ENCODE data around the gene PAQR5.
"Not testable (repeated sequence)": the region's sequence is repeated elsewhere in the genome, so short reads cannot be mapped to it uniquely, and the experiment has no call there.

The PAQR5 gene

DNA sequence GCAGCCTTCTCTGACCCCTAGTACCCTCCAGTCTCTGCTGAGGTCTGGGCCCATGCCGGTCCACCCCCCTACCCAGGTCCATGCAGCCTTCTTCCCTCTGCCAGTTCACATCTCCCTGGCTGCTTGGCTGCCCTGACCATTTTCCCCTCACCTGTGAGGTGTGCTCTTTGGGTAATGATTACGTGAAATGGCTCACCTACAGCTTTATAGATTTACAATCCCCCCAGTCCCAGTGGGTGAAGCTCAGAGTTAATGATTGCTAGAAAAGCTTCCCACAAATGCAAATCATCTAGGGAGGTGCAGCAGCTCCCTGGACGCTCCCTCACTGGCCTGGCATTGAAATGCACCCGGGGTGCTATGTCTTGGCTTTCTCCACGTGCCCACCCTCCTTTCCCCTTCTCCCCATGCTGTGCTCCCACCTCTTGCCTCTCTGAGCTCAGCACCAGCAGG is 18.7 kb downstream of the PAQR5 start:
- no peak for DNase-seq

- DNase-seq = no peak
These were observed 19.3 kb downstream of the PAQR5 start for GRCh38 chr15:69318033-69318432.

DNA sequence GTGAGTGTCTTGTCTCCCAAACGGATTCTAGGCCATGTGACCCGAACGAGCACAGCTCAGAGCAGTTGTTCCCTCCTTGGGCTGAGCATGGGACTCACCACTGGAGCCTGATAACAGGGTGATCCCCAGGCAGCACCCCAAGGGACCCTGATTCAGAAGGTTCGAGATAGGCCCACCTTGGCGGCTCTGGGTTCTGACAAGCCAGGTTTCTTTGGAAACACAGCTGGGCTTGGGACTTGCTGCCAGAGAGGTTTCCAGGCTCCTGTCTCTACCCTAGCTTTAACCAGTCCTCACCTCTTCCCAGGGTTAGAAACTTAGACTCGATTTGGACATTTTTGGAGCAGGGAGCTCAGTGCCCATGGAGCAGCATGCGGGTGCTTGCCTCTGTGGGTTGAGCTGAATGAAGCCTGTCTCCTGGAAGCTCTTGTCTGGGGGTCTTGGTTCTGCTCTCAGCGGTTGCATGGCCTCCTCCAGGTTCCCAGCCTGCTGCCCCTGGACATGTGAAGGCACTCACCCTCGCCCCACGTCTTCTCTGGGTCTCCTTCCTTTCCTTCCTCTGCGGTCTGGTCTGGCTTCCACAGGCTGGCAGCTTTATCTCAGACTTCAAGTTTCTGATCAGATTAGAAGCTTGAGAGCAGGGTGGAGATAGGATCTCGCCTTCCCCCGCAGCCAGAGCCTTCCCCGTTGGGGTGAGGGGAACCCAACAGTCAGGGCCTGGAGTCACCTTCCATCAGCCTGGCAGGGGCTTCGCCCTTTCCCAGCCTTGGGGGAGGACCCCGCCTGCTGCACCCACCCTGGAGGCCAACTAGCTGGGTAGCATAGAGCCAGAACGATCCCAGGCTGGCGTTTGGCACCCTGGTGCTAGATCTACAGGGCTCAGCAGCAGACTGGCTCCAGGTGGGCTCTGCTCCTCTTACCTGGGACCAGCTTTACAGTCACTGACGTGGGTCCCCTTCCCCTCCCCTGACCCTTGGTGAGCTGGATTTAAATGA is 21.0 kb downstream of the PAQR5 start:
- DNase-seq = peak; percentile 53

GRCh38 chr15:69320977-69321554 is 22.4 kb downstream of the PAQR5 start:
- no peak for DNase-seq

GRCh38 chr15:69323893-69324430 is 25.2 kb downstream of the PAQR5 start:
- DNase-seq = no peak

GRCh38 chr15:69324565-69324964 is 25.9 kb downstream of the PAQR5 start:
- DNase-seq = no peak

DNA sequence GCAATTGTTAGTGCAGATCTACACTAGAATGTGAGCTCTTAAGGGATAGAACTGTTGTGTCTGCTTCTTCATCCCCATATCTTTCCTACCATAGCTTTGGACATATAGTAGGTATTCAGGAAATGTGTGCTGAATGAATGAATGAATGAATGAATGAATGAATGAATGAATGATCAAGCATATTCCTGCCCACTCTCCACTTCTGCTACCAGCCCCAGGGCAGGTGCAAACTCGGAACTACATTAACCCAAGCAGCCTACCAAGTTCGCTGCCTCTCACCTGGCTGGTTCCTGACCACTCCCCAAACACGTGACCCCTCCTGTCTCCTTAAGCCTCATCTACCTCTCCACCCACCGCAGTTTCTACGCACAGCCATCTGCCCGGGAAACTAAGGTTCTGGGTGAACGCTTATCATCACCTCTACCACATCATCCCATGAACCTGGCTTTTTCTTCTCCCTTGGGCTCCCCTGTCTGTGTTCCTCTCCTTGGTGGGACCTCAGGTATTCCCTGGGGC is 26.8 kb downstream of the PAQR5 start:
- no peak for DNase-seq

- no peak for DNase-seq
These were observed 29.4 kb downstream of the PAQR5 start for GRCh38 chr15:69328080-69328479.

GRCh38 chr15:69328739-69329138 is 30.0 kb downstream of the PAQR5 start:
- DNase-seq = no peak

- DNase-seq = no peak
These were observed 38.4 kb downstream of the PAQR5 start for GRCh38 chr15:69337138-69337537.

DNA sequence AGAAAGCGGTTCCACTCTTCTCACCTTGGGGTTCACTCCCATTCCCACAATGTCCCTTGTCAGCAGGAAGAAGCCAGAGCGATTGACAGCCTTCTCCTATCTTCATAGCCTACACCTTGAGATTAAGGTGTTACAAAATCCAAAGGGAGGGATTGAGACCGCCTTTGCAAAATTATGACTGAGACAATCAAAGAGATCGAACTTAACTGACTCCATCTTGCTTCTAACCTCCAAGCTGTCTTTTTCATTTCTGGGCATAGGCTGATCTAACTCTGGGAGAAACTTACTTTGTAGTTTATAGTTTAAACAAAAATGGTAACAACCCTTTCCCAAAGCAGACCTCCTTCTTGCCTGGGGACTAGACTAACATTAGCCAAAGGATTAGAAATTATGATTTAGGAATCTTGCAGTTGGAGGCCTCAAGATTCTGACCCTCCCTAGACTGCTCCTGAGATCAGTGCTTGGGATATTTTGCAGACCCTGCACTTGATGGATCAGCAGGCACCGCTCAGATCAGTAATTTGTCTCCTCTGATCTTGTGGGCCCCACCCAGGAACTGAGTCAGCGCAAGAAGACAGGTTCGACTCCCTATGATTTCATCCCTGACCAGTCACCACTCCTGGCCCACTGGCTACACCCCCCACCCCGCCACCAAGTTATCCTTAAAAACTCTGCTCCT is 40.0 kb downstream of the PAQR5 start:
- no peak for DNase-seq

- DNase-seq = not testable (repeated sequence)
These were observed 40.5 kb downstream of the PAQR5 start for GRCh38 chr15:69339214-69339543.

DNA sequence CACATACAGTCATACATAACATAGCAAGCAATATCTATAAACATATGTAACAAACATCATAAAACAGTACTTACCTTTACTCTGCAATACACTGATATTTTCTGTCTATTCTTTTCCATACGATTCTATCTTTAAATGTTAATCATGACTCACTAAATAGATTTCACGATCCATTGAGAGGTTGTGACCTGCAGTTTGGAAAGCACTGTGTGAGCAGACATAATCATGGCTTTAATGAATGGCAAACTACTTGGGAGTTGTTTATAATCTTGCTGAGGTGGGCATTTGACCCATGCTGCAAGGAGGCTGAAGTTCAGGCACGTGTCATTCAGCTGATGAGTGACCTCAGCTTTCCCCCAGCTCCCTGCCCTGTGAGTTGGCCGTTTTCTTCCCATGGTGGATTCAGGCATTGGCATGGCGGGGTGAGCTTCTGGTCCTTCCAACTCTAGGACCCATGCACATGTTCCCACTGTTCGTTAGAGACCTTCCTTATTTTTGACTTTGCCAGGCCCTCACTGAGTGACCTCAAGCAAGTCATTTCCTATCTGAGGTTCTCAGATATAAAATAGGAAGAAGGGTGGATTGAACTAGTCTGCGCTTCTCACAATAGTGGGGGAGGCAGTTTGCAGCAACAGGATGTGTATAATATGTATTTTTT is 41.7 kb downstream of the PAQR5 start:
- DNase-seq = peak; percentile 19

DNA sequence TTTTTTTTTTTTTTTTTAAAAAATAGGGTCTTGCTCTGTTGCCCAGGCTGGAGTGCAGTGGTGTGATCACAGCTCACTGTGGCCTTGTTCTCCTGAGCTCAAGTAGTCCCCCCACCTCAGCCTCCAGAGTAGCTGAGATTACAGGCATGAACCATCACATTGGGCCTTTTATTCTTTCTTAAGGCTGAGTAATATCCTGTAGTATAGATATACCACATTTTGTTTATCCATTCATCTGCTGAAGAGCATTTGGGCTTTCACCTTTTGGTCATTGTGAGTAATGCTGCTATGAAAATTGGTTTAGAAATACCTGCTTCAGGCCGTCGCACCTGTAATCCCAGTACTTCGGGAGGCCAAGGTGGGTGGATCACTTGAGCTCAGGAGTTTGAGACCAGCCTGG is 42.6 kb downstream of the PAQR5 start:
- DNase-seq = no peak

DNA sequence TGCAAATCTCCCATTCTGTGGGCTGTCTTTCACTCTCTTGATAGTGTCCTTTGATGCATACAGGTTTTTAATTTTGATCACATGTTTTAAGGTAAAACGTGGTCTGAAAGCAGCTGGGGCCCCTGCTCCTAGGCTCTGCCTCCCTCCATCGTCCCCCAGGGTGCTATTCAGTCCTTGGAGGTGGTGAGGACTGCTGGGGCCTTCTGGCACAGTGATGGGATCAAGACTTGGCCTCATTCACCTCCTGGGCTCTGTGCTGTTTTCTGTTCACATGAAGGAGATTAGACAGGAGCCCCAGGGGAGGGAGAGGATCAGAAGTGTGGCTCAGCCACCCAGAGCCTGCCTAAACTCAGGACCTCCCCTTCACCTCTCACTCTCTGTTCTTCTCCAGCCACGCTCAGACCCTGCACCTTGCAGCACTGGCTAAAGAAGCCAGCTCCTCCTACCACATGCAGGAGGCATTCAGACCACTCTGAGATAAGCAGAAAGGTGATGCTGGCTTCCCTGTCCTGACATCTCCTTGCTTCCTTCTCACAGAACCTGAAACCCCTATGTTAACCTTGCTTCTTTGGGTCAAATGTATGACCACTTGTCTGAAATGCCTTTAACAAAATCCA is 43.9 kb downstream of the PAQR5 start:
- no peak for DNase-seq

DNA sequence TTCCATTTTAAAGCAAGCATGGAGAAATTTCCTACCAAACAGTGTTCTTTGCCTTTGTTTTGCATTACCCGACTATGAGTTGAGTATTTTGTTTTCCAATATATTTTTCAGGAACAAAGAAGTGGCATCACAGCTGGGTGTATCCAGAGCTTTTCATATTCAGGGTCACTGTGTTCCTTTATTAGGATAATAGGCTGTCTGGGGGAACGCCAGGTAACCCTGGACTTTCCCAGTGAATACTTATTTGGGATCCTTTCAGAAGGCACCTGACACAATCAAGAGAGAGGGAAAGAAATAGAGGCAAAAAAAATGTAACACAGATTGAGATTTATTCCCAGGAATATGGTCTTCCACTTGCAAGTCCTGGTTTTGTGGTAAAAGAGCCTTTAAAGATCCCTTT is 44.4 kb downstream of the PAQR5 start:
- DNase-seq = no peak

GRCh38 chr15:69344238-69344637 is 45.5 kb downstream of the PAQR5 start:
- DNase-seq = no peak

GRCh38 chr15:69346112-69346511 is 47.4 kb downstream of the PAQR5 start:
- DNase-seq = no peak

- no peak for DNase-seq
These were observed 52.6 kb downstream of the PAQR5 start for GRCh38 chr15:69351333-69351732.

GRCh38 chr15:69351884-69352283 is 53.2 kb downstream of the PAQR5 start:
- no peak for DNase-seq

DNA sequence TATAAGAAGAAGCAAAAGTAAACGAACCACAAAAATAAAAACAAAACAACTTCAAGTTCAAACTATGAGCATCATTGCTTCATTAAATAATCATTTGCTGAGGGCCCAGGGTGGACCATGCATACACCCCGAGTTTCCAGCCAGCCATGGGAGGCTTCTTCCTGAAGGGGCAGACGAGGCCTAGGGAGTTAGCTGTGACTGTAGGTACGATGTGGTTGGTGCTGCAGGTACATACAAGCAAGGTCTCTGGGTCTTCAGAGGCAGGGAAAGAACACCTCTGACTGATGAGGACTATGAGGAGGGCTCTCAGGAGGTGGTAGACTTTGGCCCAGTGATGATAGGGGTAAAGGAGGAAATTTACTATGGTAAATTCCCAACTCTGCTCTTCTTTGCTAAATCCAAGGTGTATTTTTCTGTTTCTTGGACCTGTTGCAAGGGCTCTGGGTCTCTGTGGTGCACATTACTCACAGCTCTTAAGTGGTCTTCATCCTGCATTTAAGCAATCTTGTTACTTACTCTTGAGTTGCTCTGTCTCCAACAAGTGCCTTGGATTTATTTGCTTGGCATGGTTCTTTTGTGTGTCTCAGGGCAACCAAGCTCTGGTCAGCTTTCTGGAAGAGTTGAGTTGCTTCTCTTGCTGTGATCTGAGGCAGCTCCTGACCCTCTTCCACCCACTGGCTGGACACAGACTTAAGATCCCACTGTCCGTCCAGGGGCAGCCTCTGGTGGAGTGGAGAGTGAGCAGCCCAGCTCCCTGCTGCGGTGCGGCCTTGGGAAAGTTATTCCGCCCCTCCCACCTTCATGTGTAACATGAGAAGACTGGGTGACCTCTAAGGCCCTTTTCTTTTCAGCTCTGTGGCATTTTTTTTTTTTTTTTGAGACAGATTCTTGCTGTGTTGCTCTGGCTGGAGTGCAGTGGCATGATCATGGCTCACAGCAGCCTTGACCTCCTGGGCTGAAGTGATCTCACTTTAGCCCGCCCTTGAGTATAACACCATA is 59.4 kb downstream of the PAQR5 start:
- DNase-seq = no peak

Measured in KG1 (cell line).